NCI-H1436 (cell line): ENCODE data around the gene KLLN.
"Not testable (repeated sequence)": the region's sequence is repeated elsewhere in the genome, so short reads cannot be mapped to it uniquely, and the experiment has no call there.

Source experiments
- DNase-seq: peaks from one replicate; lab custom pipeline; 2025; lab: John Stamatoyannopoulos, UW

Gene KLLN

GRCh38 chr10:87863053-87863943, at the start of gene KLLN, which contains the start of gene PTEN:
KLLN (minus strand) TSS chr10:87863533; CDS start chr10:87862487, 1,046 bp downstream.
PTEN (plus strand) TSS chr10:87863625; CDS start chr10:87864470, 845 bp downstream.
- DNase-seq: peak; percentile 84

GRCh38 chr10:87903396-87903795, 40.1 kb upstream of the KLLN start:
- not testable (repeated sequence) for DNase-seq

GRCh38 chr10:87897957-87898356, 34.6 kb upstream of the KLLN start:
- not testable (repeated sequence) for DNase-seq

- no peak for DNase-seq
Observed at GRCh38 chr10:87896216-87896615, 32.9 kb upstream of the KLLN start.

- no peak for DNase-seq
Observed at GRCh38 chr10:87895430-87895829, 32.1 kb upstream of the KLLN start.

- DNase-seq: no peak
Observed at GRCh38 chr10:87887548-87888289, 24.4 kb upstream of the KLLN start.

- no peak for DNase-seq
Observed at GRCh38 chr10:87887146-87887545, 23.8 kb upstream of the KLLN start.

GRCh38 chr10:87886635-87887034, 23.3 kb upstream of the KLLN start:
- DNase-seq: no peak

- no peak for DNase-seq
Observed at GRCh38 chr10:87882555-87883294, 19.4 kb upstream of the KLLN start.

- DNase-seq: not testable (repeated sequence)
Observed at GRCh38 chr10:87881373-87882059, 18.2 kb upstream of the KLLN start.

- DNase-seq: no peak
Observed at GRCh38 chr10:87880336-87880735, 17.0 kb upstream of the KLLN start.

- no peak for DNase-seq
Observed at GRCh38 chr10:87878664-87879459, 15.5 kb upstream of the KLLN start.

GRCh38 chr10:87875929-87876571, 12.7 kb upstream of the KLLN start:
- no peak for DNase-seq

GRCh38 chr10:87873656-87874055, 10.3 kb upstream of the KLLN start:
- no peak for DNase-seq

- DNase-seq: no peak
Observed at GRCh38 chr10:87872828-87873227, 9.5 kb upstream of the KLLN start.

GRCh38 chr10:87869773-87870551, 6.6 kb upstream of the KLLN start:
- DNase-seq: no peak

- DNase-seq: not testable (repeated sequence)
Observed at GRCh38 chr10:87869139-87869538, 5.8 kb upstream of the KLLN start.

- DNase-seq: no peak
Observed at GRCh38 chr10:87868277-87868676, 4.9 kb upstream of the KLLN start.

GRCh38 chr10:87867453-87867852, 4.1 kb upstream of the KLLN start:
- no peak for DNase-seq
